HepG2 (cell line): ENCODE results near the gene HELLS. TPM values are rescaled to one million over a fixed set of nuclear protein-coding genes. Genes with fewer than 3 reads are reported as not detected.

Experiments
- SETDB1 ChIP-seq: sonication (generic); formaldehyde crosslinking; IDR thresholded peaks from 2 replicates; pipeline ENCODE4 v1.5.1; 2020; ENCODE audit warnings: missing genetic modification reagents, mild to moderate bottlenecking, borderline replicate concordance
- polyA plus RNA-seq, 8 experiments: library from polyadenylated mRNA; depleted of rRNA in 3 of 8; stranded (reverse) in 7 of 8; unstranded in 1 of 8; fragments of >200 nt; fragmentation: Illumina TruSeq in 4 of 8; extraction: Trizol in 4 of 8; gene quantifications; 2 replicates each; pipeline versions ENCODE4 v1.2.1 to v1.2.3, GENCODE V29; 2011 to 2016; ENCODE audit warnings: low read depth in 4 of 8, missing spikeins in 1 of 8, mixed read lengths in 1 of 8; ENCODE audit not compliant: insufficient read depth in 1 of 8
- total RNA-seq, 5 experiments: library from RNA; depleted of rRNA; stranded (reverse); fragments of >200 nt; fragmentation: Illumina TruSeq; extraction: Trizol; gene quantifications; 2 replicates each; pipeline ENCODE4 v1.2.3, GENCODE V29; 2016; ENCODE audit warnings: low read depth in 1 of 5
- TF ChIP-seq, protein P1 (sequence below), 2 experiments: fragments of 450-650 bp in 1 of 2; sonication (generic) in 1 of 2; formaldehyde crosslinking in 1 of 2; IDR thresholded peaks; 2 replicates each; pipeline versions ENCODE4 v1.6.1 to v1.8.0; 2016 to 2022; ENCODE audit warnings: antibody characterized with exemption in 1 of 2, mild to moderate bottlenecking in 1 of 2, missing genetic modification reagents in 1 of 2

HELLS gene
- total and polyA plus RNA-seq, 2 of the 13 experiments (the other 11 are each of a cell fraction or from before 2014, with no cell fraction given) = 22.6 to 84.6 TPM

DNA sequence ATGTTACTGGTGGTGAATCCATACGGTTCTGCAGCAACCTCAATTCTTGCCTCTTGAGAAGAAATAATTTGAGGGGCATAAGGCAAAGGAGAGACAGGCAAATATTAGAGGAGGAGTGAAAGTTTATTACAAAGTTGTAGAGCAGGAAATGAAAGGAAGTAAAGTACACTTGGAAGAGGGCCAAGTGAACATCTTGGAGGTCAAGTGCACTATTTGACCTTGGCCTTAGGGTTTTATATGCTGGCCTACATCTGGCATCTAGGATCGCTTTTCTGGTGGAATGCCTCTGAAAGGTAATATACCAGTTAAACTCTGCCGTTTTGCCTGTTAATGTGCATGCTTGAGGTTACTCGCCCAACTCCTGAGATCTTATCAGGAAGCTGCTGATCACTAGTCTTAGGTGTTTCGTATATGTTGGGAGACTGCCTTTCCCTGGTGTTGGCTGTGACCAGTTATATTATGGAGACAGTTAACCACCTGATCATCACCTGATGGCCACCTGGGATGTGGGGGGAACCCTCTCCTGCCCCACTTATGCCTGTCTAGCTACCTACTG, 71.9 kb downstream of the HELLS start (continued):
- TF ChIP-seq, protein P1, sequence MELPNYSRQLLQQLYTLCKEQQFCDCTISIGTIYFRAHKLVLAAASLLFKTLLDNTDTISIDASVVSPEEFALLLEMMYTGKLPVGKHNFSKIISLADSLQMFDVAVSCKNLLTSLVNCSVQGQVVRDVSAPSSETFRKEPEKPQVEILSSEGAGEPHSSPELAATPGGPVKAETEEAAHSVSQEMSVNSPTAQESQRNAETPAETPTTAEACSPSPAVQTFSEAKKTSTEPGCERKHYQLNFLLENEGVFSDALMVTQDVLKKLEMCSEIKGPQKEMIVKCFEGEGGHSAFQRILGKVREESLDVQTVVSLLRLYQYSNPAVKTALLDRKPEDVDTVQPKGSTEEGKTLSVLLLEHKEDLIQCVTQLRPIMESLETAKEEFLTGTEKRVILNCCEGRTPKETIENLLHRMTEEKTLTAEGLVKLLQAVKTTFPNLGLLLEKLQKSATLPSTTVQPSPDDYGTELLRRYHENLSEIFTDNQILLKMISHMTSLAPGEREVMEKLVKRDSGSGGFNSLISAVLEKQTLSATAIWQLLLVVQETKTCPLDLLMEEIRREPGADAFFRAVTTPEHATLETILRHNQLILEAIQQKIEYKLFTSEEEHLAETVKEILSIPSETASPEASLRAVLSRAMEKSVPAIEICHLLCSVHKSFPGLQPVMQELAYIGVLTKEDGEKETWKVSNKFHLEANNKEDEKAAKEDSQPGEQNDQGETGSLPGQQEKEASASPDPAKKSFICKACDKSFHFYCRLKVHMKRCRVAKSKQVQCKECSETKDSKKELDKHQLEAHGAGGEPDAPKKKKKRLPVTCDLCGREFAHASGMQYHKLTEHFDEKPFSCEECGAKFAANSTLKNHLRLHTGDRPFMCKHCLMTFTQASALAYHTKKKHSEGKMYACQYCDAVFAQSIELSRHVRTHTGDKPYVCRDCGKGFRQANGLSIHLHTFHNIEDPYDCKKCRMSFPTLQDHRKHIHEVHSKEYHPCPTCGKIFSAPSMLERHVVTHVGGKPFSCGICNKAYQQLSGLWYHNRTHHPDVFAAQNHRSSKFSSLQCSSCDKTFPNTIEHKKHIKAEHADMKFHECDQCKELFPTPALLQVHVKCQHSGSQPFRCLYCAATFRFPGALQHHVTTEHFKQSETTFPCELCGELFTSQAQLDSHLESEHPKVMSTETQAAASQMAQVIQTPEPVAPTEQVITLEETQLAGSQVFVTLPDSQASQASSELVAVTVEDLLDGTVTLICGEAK (IDR thresholded peaks at IDR 0.05) = no peak
- TF ChIP-seq, protein P1 (CRISPR knock-in tag; IDR thresholded peaks at IDR 0.05) = no peak
- no peak for TF ChIP-seq SETDB1 (CRISPR knock-in tag)
- TF ChIP-seq, all 625 proteins: peak for 0
